GM19328 (cell line): ENCODE measurements around the gene DTX1.
"Not testable (repeated sequence)": the region's sequence is repeated elsewhere in the genome, so short reads cannot be mapped to it uniquely, and the experiment has no call there.

Source experiments
- ATAC-seq: cut with Tn5 transposase; IDR thresholded peaks from one replicate; pipeline ENCODE4 v1.9.1; 2021; ENCODE audit warnings: mild to moderate bottlenecking, moderate library complexity; ENCODE audit not compliant: unreplicated experiment

Gene DTX1

GRCh38 chr12:113112043-113112899 is 55.7 kb downstream of the DTX1 start:
- ATAC-seq: no peak

GRCh38 chr12:113113397-113113796 is 56.9 kb downstream of the DTX1 start:
- ATAC-seq: no peak

DNA sequence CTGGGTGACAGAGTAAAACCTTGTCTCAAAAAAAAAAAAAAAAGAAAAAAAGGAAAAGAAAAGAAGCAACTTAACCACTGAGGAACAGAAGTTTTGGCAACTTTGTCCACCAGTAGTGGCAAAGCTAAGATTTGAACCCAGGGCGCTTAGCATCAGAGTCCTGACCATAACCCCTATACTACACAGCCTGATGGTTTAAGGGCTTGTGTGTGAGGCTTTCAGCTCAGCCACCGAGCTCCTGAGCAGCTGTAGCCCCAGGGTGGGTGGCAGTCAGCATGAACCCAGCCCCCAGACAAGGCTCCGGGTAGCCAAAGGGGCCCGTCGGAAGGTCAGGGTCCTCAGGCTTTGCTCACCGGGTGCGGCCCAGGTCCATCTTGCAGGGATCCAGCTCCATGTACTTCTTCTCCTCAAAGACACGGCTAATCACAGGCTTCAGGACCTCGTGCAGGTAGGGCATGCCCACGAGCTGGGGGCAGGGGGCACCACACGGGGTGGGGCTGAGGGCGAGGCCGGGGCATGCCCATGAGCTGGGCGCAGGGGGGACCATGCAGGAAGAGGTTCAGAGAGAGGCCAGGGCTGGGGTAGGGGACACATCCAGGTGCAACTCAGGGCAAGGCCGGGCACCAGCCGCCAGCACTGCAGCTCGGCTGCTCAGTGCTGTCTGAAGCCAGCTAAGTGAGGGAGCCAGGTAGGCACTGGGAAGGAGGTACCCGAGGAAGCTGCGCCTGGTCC is 58.1 kb downstream of the DTX1 start:
- no peak for ATAC-seq

- ATAC-seq: no peak
Observed at GRCh38 chr12:113115455-113116126, 59.1 kb downstream of the DTX1 start.

DNA sequence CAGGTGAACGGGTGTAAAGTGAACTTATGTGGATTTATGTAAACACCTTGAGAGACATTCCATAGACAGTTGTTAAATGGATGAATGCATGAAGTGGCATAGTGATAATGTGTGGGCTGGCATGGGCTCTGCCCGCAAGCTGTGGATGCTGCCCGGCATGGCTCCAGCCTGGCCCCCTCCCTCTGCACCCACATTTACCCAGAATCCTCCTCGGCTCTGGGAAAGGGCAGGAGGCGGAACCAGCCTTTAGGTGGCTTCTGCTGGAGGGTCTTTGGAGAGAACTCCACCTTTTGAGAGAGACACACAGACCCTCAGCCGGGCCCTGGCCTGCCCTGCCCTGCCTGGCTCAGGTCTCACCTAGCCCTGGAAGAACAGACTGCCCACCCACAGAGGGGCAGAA is 60.3 kb downstream of the DTX1 start:
- ATAC-seq: no peak

GRCh38 chr12:113117684-113118083 is 61.2 kb downstream of the DTX1 start:
- ATAC-seq: not testable (repeated sequence)

- ATAC-seq: no peak
Observed at GRCh38 chr12:113118142-113118541, 61.6 kb downstream of the DTX1 start.

DNA sequence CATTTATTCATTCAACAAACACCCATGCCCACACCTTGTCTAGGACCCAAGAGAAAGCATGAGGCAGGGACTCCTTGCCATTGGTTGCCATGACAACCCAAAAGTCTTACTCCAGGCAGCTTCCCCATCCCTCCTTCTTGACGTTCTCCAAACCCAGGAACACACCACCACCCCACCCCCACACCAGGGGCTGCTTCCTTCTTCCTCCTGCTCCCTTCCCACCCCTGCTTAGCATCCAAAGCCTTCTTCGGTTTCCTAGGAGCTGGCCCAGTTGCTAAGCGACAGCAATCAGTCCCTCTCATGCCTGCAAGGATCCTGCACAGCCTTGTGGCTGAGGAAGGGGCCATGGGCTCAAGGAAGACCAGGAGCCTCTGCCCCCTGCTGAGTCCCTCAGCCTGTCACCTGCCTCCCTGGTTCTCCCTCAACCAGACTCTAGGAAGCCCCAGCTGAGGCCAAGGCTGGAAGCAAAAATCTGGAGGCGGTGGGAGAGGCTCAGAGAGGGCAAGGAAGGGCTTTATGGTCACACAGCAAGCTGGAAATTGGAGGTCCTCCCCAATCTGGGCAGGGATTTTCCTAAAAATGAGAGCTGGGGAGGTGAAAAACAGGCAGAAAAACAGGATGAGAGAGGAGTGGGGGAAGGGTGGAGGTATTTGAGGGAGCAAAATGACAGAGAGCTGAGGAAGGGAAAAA is 63.6 kb downstream of the DTX1 start:
- ATAC-seq: no peak

DNA sequence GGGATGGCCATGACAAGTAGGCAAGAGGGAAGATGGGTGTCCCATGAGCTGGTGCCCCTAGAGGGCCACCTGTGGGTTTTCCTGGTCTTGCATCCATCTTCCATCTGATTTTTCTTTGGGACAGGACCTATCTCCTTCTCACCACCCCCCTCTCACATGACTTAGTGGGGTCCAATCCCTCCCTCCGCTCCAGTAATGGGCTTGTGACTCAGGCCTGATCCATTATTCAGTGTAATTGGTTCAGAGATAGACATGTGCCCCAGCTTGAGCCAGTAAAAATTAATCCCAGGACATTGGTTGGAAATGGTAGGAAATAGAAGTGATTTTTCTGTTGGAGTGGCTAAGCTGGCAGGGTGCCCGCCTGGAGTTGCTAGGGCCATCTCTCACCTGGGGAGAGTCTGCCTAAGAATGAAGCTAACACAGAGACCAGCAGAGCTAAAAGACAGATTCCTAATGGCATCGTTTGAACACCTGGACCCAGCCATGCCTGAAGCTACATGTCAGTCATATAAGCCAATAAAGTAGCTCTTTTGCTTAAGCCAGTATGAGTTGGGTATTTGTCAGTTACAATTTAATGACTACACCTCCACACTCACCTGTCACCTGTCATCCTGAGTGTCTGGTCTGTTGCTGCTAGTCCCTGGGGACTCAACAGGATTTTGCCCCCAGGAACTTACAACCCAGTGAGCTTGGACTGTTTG is 64.3 kb downstream of the DTX1 start:
- ATAC-seq: no peak

DNA sequence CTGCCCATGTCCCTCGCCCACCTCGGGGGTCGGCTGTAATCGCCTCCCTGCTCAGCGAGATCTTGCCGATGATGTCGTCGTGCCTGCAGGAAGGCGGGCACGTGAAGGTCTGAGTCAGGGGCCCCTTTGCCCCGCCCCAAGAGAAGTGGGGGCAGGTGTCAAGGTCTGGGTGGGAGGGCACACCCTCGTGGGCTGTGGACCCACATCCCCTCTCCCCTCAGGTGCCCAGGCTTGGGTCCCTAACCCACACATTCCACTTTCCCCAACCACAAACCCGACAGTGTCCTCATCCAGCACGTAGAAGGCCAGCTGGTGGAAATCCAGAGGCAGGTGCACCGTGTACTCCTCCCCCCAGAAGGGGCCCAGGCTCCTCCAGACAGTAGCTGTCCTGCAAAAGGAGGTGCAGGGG is 71.3 kb downstream of the DTX1 start:
- no peak for ATAC-seq

- no peak for ATAC-seq
Observed at GRCh38 chr12:113128802-113129663, 72.5 kb downstream of the DTX1 start.

DNA sequence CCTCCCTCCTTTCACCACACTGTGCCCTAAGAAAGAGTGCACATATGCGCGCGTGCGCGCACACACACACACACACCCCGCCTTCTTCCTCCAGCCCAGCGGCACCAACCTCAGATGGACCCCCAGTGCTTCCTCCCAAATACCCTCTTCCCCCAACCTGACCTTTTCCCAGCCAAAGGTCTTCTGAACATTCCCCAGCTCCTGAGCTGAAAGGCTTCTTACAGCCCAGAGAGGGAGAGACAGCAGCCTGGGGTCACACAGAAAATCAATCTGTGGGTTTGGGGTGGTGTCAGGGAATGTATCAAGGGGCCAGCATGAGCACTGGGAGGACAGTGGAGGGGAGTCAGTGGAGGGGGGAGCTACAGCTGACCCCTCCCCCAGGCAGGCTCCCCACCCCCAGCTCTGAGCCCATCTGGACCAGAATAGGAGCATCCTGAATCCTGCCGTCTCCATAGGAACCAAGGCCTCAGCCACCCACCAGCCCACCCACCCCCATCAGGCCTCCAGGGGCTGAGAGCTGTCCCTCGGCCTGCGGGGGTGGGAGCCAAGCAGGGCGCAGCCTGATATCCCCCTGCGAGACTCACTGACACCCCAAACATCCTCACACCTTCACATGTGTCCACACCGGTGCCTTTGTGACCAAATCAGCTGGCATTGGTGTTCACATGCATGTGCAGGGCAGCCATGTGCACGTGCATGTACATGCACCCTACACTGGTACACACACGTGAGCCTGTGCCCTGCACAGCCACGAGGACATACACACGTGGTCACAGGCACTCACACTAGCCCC is 73.3 kb downstream of the DTX1 start:
- no peak for ATAC-seq

DNA sequence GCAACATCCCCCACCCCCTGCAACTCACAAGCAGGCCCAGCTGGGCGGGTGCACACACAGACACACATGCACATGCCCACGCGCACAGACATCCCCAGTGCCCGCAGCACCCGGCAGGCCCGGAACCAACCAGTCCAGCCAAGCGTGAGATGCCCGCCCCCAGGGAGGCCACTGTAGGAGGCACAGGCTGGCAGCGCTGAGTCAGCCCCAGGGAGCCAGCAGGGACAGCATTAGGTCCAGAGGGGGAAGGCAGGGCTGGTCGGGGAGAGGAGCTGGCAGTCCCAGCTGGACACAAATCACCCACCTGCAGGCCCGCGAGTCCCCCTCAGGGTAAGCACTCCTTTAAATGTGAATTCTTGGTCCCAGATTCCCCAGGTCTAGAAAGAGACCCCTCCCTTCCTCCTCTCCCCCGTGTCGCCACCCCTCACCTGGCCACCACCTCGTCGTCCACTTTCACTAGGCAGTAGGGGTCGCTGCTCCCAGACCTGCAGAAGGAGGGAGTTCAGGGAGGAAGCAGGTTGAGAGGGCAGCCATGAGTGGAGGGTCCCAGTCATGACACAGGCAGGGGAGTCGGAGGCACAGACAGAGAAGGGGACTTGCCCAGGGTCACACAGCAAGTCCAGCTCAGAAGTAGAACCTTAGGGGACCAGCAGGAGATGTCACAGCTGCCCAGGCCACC is 74.1 kb downstream of the DTX1 start:
- no peak for ATAC-seq

DNA sequence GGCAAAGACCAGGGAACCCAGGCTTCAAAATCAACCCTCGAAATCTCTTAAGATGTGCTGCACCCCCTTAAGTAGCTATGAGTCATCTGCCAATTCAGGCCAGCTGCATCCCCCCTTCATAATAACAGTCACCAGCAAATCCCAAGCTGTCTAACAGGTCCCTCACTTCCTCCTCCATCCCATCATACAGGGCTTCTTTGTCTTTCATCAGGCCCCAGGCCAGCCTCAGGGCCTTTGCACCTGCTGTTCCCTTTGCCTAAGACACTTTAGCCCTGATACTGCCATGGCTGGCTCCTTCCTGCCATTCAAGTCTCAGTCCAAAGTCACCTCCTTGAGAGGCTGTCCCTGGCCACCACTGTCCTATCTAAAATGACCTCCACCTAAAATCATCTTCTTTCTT is 75.0 kb downstream of the DTX1 start:
- no peak for ATAC-seq

DNA sequence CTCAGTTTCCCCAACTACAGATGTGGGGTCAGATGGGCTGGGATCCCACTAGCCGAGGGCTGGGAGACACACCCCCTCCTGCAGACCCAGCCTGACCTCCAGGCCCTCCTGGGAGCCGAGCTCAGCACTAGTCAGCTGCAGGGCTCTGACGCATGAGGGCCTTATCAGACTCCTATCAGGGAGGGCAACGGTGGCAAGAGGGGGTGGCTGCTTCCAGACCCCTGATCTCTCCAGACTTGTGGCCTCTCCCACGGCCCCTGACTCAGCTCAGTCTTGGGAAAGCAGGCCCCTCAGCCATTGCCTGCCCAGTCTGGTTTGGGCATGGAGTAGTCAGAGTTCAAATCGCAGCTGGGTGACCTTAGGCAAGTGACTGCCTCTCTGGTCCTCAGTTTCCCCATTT is 76.5 kb downstream of the DTX1 start:
- ATAC-seq: no peak

DNA sequence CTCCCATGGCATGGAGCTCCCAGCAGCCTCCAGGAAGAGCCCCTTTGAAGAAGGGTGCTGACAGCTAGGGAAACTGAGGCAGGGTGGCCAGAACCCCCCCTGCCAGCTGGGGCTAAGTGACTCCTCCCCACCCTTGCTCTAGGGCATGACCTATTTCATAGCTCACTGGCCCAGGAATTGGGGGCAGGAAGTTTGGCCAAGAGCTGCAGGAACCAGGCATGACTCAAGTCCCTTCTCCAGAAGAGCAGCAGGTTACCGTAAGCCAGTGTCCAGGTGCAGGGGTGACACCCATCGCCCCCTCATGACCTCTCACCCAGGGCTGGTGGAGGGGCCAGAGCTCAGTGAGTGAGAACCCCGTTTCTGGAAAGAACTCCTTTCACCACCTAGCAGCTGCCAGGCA is 77.1 kb downstream of the DTX1 start:
- ATAC-seq: no peak

DNA sequence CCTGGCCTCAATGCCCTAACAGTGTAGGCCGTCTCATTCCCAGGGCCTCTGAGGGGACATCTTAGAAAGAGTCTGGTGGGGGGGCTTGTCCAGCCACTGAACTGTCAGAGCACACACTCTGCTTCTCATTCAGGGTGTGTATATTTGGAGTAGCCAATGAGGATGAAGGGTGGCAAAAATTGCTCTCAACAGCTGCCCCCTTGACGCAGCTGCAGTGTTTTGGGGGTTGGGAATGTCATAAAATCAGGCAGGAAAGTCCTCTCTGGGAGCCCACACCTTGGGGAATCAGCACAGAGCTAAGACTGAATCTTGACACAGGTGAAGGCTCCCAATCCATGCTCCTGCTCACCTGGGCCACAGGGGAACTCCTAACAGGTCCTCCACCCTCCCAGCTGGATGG is 77.5 kb downstream of the DTX1 start:
- ATAC-seq: no peak

GRCh38 chr12:113134521-113134951 is 78.0 kb downstream of the DTX1 start:
- ATAC-seq: no peak
